HG02763 (cell line): ENCODE measurements around the gene EIF4A3.

Experiments used
- ATAC-seq: cut with Tn5 transposase; IDR thresholded peaks from one replicate; pipeline ENCODE4 v1.9.1; 2021; ENCODE audit warnings: mild to moderate bottlenecking, moderate library complexity; ENCODE audit not compliant: unreplicated experiment

EIF4A3 gene

DNA sequence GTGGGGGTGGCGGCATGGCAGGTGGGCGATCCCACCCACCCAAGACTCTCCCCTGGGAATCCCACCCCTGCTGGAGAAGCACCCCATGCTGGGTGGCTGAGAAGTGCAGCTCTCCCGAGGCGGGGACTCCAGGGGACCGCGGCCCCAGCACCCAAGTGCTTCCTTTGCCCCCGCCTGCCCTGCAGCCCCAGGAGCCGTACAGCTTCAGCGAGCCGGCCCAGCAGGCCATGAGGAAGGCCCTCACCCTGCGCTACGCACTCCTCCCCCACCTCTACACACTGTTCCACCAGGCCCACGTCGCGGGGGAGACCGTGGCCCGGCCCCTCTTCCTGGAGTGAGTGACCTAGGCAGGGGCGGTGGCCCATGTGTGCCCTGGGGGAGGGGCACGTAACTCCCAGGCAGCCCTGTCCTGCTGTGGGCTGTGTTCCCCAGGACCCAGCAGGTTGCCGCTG is 33.9 kb downstream of the EIF4A3 start:
- ATAC-seq, result no peak

GRCh38 chr17:80112471-80113032 is 34.4 kb downstream of the EIF4A3 start:
- ATAC-seq, result no peak

GRCh38 chr17:80111702-80112470 is 35.0 kb downstream of the EIF4A3 start:
- ATAC-seq, result no peak

GRCh38 chr17:80110927-80111701 is 35.8 kb downstream of the EIF4A3 start:
- no peak for ATAC-seq

- no peak for ATAC-seq
These were observed 36.5 kb downstream of the EIF4A3 start for GRCh38 chr17:80110447-80110812.

- ATAC-seq, result no peak
These were observed 37.0 kb downstream of the EIF4A3 start for GRCh38 chr17:80109713-80110446.

DNA sequence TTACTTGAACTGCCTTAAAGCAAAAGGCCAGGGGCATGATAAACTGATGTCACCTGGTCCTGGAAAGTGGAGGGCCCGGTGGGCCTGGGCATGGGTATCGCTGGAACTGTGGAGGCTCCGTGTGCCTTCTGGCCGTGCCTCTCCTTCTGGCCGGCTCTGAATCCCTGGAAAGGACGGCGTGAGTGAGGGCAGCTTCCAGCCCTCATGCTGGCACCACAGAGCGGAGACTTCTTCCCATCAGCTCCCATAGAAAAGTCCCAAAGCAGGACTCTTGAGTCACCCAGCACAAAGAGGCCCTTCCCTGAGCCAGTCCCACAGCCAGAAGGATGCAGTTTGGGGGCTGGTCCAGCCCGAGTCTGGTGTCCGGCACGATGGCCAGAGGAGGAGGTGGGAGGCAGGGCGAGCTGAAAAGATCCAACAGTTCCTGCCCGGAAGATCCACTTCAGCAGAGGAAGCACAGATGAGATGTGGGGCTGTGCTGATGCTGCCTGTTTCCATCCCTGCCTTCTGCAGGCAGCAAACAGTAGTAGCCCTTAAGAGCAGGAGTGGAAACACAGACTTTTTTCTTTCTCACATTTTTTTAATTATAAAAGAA is 37.8 kb downstream of the EIF4A3 start:
- ATAC-seq, result no peak

GRCh38 chr17:80108036-80108971 is 38.6 kb downstream of the EIF4A3 start:
- no peak for ATAC-seq

- no peak for ATAC-seq
These were observed 39.5 kb downstream of the EIF4A3 start for GRCh38 chr17:80107231-80108021.

DNA sequence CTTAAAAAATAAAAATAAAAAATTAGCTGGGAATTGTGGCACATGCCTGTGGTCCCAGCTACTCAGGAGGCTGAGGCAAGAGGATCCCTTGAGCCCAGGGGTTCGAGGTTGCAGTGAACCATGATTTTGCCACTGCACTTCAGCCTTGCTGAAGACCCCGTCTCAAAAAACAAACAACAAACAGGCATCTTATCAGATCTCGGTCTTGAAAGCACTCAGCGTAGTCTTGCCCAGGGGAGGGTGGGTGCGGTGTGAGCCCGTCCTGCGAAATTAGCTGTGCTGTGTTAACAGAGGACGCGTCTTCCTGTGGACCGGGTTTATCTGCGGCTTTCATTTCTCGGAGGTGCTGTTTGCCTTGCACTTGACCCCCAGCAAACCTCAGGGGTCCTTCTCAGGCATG is 40.2 kb downstream of the EIF4A3 start:
- ATAC-seq, result no peak

- ATAC-seq, result no peak
These were observed 40.8 kb downstream of the EIF4A3 start for GRCh38 chr17:80106176-80106575.

DNA sequence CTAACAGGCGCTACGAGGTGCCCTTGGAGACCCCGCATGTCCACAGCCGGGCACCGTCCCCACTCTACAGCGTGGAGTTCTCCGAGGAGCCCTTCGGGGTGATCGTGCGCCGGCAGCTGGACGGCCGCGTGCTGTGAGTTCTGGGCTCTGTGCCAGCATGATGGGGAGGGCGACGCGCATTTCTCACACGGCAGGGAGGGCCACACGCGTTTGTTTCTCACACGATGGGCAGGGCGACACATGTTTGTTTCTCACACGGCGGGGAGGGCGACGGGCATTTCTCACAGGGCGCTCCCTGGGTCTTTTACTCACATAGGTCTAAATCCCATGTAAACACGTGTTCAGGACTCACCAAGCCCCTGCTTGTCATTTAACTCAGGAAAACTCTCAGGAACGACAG is 41.2 kb downstream of the EIF4A3 start:
- no peak for ATAC-seq

- ATAC-seq, result no peak
These were observed 42.0 kb downstream of the EIF4A3 start for GRCh38 chr17:80104956-80105375.

DNA sequence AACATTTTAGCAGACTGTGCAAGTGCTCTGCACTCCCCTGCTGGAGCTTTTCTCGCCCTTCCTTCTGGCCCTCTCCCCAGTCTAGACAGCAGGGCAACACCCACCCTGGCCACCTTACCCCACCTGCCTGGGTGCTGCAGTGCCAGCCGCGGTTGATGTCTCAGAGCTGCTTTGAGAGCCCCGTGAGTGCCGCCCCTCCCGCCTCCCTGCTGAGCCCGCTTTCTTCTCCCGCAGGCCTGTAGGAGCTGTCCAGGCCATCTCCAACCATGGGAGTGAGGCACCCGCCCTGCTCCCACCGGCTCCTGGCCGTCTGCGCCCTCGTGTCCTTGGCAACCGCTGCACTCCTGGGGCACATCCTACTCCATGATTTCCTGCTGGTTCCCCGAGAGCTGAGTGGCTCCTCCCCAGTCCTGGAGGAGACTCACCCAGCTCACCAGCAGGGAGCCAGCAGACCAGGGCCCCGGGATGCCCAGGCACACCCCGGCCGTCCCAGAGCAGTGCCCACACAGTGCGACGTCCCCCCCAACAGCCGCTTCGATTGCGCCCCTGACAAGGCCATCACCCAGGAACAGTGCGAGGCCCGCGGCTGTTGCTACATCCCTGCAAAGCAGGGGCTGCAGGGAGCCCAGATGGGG is 42.5 kb downstream of the EIF4A3 start:
- no peak for ATAC-seq

GRCh38 chr17:80103449-80104085 is 43.4 kb downstream of the EIF4A3 start:
- no peak for ATAC-seq

- ATAC-seq, result no peak
These were observed 44.1 kb downstream of the EIF4A3 start for GRCh38 chr17:80102664-80103448.

DNA sequence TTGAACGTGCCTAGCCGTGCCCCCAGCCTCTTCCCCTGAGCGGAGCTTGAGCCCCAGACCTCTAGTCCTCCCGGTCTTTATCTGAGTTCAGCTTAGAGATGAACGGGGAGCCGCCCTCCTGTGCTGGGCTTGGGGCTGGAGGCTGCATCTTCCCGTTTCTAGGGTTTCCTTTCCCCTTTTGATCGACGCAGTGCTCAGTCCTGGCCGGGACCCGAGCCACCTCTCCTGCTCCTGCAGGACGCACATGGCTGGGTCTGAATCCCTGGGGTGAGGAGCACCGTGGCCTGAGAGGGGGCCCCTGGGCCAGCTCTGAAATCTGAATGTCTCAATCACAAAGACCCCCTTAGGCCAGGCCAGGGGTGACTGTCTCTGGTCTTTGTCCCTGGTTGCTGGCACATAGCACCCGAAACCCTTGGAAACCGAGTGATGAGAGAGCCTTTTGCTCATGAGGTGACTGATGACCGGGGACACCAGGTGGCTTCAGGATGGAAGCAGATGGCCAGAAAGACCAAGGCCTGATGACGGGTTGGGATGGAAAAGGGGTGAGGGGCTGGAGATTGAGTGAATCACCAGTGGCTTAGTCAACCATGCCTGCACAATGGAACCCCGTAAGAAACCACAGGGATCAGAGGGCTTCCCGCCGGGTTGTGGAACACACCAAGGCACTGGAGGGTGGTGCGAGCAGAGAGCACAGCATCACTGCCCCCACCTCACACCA is 44.8 kb downstream of the EIF4A3 start:
- no peak for ATAC-seq
